Bronchial epithelial cell (primary cell): Measurements from ENCODE around the gene ODAD2. TPM values are rescaled to one million over a fixed set of nuclear protein-coding genes. Genes with fewer than 3 reads are reported as not detected.
A peak's percentile ranks its signal among the peaks of the same experiment; 100 is the strongest.

Experiments used
- DNase-seq: peaks from one replicate; pipeline ENCODE4 v3.0.0-alpha.2; 2010; ENCODE audit warnings: low read depth
- FAIRE-seq: peaks from 2 replicates; lab custom pipeline; 2011; peaks lifted over from hg19 to GRCh38; lab: Jason Lieb, UNC
- H3K27me3 ChIP-seq: 2 replicates; pipeline ENCODE4 v1.5.1; 2011; ENCODE audit warnings: low read length; ENCODE audit not compliant: control insufficient read depth, insufficient read depth
- H3K36me3 ChIP-seq: 2 replicates; pipeline ENCODE4 v1.5.1; 2011; ENCODE audit warnings: low read length; ENCODE audit not compliant: control insufficient read depth, insufficient read depth
- H3K4me3 ChIP-seq: 2 replicates; pipeline ENCODE4 v1.5.1; 2011; ENCODE audit warnings: mild to moderate bottlenecking, low read depth, low read length, control low read depth
- total RNA-seq: library from RNA; depleted of rRNA; stranded (reverse); fragments of >200 nt; gene quantifications from 2 replicates; pipeline ENCODE4 v1.2.1, GENCODE V29; 2014
- TF ChIP-seq, protein P1 (sequence below): IDR thresholded peaks from 2 replicates; pipeline ENCODE4 v1.5.1; 2011; ENCODE audit warnings: mild to moderate bottlenecking, moderate library complexity, low read length, control low read depth, inconsistent platforms; ENCODE audit not compliant: insufficient read depth, severe bottlenecking

The ODAD2 gene
- total RNA-seq, 1 donor from 2014 or later = not detected

- TF ChIP-seq, protein P1, sequence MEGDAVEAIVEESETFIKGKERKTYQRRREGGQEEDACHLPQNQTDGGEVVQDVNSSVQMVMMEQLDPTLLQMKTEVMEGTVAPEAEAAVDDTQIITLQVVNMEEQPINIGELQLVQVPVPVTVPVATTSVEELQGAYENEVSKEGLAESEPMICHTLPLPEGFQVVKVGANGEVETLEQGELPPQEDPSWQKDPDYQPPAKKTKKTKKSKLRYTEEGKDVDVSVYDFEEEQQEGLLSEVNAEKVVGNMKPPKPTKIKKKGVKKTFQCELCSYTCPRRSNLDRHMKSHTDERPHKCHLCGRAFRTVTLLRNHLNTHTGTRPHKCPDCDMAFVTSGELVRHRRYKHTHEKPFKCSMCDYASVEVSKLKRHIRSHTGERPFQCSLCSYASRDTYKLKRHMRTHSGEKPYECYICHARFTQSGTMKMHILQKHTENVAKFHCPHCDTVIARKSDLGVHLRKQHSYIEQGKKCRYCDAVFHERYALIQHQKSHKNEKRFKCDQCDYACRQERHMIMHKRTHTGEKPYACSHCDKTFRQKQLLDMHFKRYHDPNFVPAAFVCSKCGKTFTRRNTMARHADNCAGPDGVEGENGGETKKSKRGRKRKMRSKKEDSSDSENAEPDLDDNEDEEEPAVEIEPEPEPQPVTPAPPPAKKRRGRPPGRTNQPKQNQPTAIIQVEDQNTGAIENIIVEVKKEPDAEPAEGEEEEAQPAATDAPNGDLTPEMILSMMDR = no peak
- no peak for DNase-seq
- H3K4me3 ChIP-seq = no peak overlapping the region
- no peak for FAIRE-seq
- H3K36me3 ChIP-seq = no peaks in the 10 kb centered on the region
- no peaks in the 10 kb centered on the region for H3K27me3 ChIP-seq
Observed at GRCh38 chr10:27949528-27950241, 49.2 kb downstream of the ODAD2 start.

DNA sequence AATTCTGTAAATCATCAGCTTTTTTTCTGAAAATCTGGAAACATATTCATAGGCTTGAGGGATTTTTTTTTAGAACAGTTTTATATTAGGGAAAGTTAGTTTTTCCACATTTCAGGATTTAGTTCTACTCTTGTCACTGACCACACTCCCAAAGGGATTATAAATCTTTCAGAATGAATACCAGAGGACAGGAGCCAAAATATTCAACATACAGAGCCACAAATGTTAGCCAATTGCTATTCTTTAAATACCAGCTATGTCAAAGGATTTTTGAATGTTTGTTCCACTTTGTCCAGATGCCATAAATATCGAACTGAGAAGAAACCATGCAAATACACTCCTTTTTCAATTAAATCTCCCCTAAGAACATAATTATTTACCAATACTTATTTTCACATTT is 50.7 kb downstream of the ODAD2 start:
- no peaks in the 10 kb centered on the region for H3K36me3 ChIP-seq
- no peak overlapping the region for H3K4me3 ChIP-seq
- TF ChIP-seq, protein P1 = no peak
- no peaks in the 10 kb centered on the region for H3K27me3 ChIP-seq
- no peak for DNase-seq
- FAIRE-seq = no peak

- FAIRE-seq = peak; percentile 64
- no peak overlapping the region for H3K4me3 ChIP-seq
- TF ChIP-seq, protein P1 = no peak
Observed at GRCh38 chr10:27947540-27947939, 51.3 kb downstream of the ODAD2 start.

GRCh38 chr10:27944005-27944404 is 54.9 kb downstream of the ODAD2 start:
- DNase-seq (no peak), FAIRE-seq (no peak)
- no peaks in the 10 kb centered on the region for H3K36me3 ChIP-seq
- TF ChIP-seq, protein P1 = no peak
- no peaks in the 10 kb centered on the region for H3K27me3 ChIP-seq
- H3K4me3 ChIP-seq = no peak overlapping the region

More at GRCh38 chr10:27947540-27947939, 51.3 kb downstream of the ODAD2 start:
- no peaks in the 10 kb centered on the region for H3K36me3 ChIP-seq
- no peaks in the 10 kb centered on the region for H3K27me3 ChIP-seq
- DNase-seq = no peak

DNA sequence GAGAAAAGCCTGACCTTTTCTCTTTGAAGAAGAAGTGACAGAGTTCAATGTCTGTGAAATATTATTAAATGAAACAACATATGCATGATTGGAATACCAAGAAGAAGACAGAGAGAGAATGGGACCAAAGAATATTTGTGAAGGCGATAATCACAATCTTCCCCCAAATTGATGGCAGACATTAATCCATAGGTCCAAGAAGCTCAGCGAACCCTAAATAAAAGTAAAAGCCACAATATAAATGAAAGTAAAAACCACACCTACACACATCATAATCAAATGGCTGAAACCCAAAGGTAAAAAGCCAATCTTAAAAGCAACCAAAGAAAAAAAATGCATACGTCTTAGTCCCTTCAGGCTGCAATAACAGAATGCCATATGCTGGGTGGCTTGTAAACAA is 84.0 kb downstream of the ODAD2 start:
- DNase-seq = no peak
- no peaks in the 10 kb centered on the region for H3K27me3 ChIP-seq
- TF ChIP-seq, protein P1 = no peak
- no peaks in the 10 kb centered on the region for H3K36me3 ChIP-seq
- no peak overlapping the region for H3K4me3 ChIP-seq
- FAIRE-seq = no peak

DNA sequence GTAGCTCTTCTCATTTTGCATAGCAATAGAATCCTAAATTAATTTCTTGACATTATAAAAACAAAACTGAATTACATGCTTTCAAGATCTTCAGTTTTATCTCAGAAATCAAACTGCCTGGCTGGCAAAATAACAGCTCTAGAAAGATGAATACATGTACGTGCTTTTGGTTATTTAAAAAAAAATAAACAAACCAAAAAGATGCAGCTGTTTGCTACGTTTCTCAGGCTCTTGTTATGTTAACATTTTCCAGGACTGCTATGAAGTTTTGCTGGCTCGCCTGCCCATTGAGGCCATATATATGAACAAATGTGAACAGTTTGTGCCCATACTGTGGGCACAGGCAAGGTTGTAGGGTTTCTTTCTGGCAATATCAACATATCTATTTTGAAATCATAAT is 86.6 kb downstream of the ODAD2 start:
- no peaks in the 10 kb centered on the region for H3K27me3 ChIP-seq
- FAIRE-seq (no peak), DNase-seq (no peak)
- TF ChIP-seq, protein P1 = no peak
- H3K4me3 ChIP-seq = no peak overlapping the region
- no peaks in the 10 kb centered on the region for H3K36me3 ChIP-seq
